Tibial artery (tissue), 4 donors: ENCODE measurements around the gene RHAG.

Experiments
- DNase-seq, 2 donors: peaks; one replicate each; pipeline ENCODE4 v3.0.0-alpha.2; 2019
- H3K27ac ChIP-seq, 2 donors: fragments of 200-600 bp; sonication (generic) in 1 of 2; 1 replicate in 1 of 2; 2 replicates in 1 of 2; pipeline ENCODE4 v1.5.1; 2018 to 2019; ENCODE audit warnings: mild to moderate bottlenecking in 1 of 2
- H3K27me3 ChIP-seq, 2 donors: fragments of 200-600 bp; sonication (generic) in 1 of 2; one replicate each; pipeline versions ENCODE4 v1.5.1 to v1.6.0; 2016 to 2019
- H3K36me3 ChIP-seq, 3 donors: fragments of 200-600 bp; sonication (generic) in 2 of 3; one replicate each; pipeline ENCODE4 v1.5.1; 2016 to 2019; ENCODE audit warnings: mild to moderate bottlenecking in 2 of 3
- H3K4me1 ChIP-seq, 4 donors: fragments of 200-600 bp; sonication (generic) in 2 of 4; 1 replicate in 3 of 4; 2 replicates in 1 of 4; pipeline ENCODE4 v1.5.1; 2016 to 2019
- H3K4me3 ChIP-seq, 2 donors: fragments of 200-600 bp; sonication (generic) in 1 of 2; 1 replicate in 1 of 2; 2 replicates in 1 of 2; pipeline ENCODE4 v1.5.1; 2018 to 2019; ENCODE audit warnings: mild to moderate bottlenecking in 2 of 2
- H3K9me3 ChIP-seq, 3 donors: fragments of 200-600 bp; sonication (generic) in 1 of 3; one replicate each; pipeline ENCODE4 v1.5.1; 2016 to 2019
- CTCF ChIP-seq, 2 experiments: fragments of 200-600 bp in 1 of 2; fragments of 450-650 bp in 1 of 2; IDR thresholded peaks; one replicate each; pipeline ENCODE4 v1.5.1; 2017 to 2019; ENCODE audit warnings: antibody characterized with exemption in 2 of 2, mild to moderate bottlenecking in 1 of 2, moderate library complexity in 1 of 2
- intact Hi-C: fragments of 100-400 bp; cut with DNase I; formaldehyde crosslinking; loops from one replicate; pipeline ENCODE4 v1.15.0; 2023; ENCODE audit warnings: low total_unique reads

The RHAG gene

GRCh38 chr6:49570474-49571079 is 66.1 kb downstream of the RHAG start:
- Histone ChIP-seq H3K36me3 (no peaks in the 10 kb centered on the region), H3K27ac (no peak overlapping the region), H3K4me3 (no peak overlapping the region), H3K27me3 (no peaks in the 10 kb centered on the region), H3K9me3 (no peaks in the 10 kb centered on the region), H3K4me1 (peaks cover 0 to 5% (median 0%) of the 10 kb centered on the region in 4 donors)
- TF ChIP-seq CTCF (IDR thresholded peaks at IDR 0.05): no peak
- DNase-seq: no peak
- intact Hi-C loops: no loop called here

- Histone ChIP-seq H3K27ac (no peak overlapping the region), H3K27me3 (no peaks in the 10 kb centered on the region), H3K36me3 (no peaks in the 10 kb centered on the region), H3K9me3 (no peaks in the 10 kb centered on the region), H3K4me3 (no peak overlapping the region), H3K4me1 (peaks cover 0 to 5% (median 0%) of the 10 kb centered on the region in 4 donors)
- intact Hi-C loops: no loop called here
- no peak for DNase-seq
- no peak for TF ChIP-seq CTCF (IDR thresholded peaks at IDR 0.05)
These were observed 70.8 kb downstream of the RHAG start for GRCh38 chr6:49565855-49566254.

GRCh38 chr6:49565261-49565660 is 71.4 kb downstream of the RHAG start:
- Histone ChIP-seq H3K4me1 (peaks cover 0 to 4% (median 0%) of the 10 kb centered on the region in 4 donors), H3K27ac (no peak overlapping the region), H3K27me3 (no peaks in the 10 kb centered on the region), H3K4me3 (no peak overlapping the region), H3K9me3 (no peaks in the 10 kb centered on the region), H3K36me3 (no peaks in the 10 kb centered on the region)
- TF ChIP-seq CTCF (IDR thresholded peaks at IDR 0.05): no peak
- no peak for DNase-seq
- intact Hi-C loops: no loop called here

GRCh38 chr6:49564552-49564951 is 72.1 kb downstream of the RHAG start:
- no peak overlapping the region for H3K27ac ChIP-seq
- no peak for TF ChIP-seq CTCF (IDR thresholded peaks at IDR 0.05)
- intact Hi-C loops: no loop called here

GRCh38 chr6:49563006-49563886 is 73.4 kb downstream of the RHAG start:
- Histone ChIP-seq H3K4me1 (no peaks in the 10 kb centered on the region), H3K9me3 (no peaks in the 10 kb centered on the region), H3K27ac (no peak overlapping the region), H3K27me3 (no peaks in the 10 kb centered on the region), H3K36me3 (no peaks in the 10 kb centered on the region), H3K4me3 (no peak overlapping the region)
- no peak for DNase-seq
- no peak for TF ChIP-seq CTCF (IDR thresholded peaks at IDR 0.05)
- intact Hi-C loops: no loop called here

More at GRCh38 chr6:49564552-49564951, 72.1 kb downstream of the RHAG start:
- no peaks in the 10 kb centered on the region for H3K4me1 ChIP-seq
- no peak overlapping the region for H3K4me3 ChIP-seq
- no peaks in the 10 kb centered on the region for H3K36me3 ChIP-seq
- H3K27me3 ChIP-seq: no peaks in the 10 kb centered on the region
- no peak for DNase-seq
- H3K9me3 ChIP-seq: no peaks in the 10 kb centered on the region
